Mucosa of stomach (tissue), 1 donor: ENCODE data around the gene CLTB.
A peak's percentile ranks its signal among the peaks of the same experiment; 100 is the strongest.

Experiments
- H3K27me3 ChIP-seq: one replicate; pipeline ENCODE4 v1.7.0; 2013; ENCODE audit warnings: mild to moderate bottlenecking, low read length; ENCODE audit not compliant: control insufficient read depth, insufficient read depth
- H3K36me3 ChIP-seq: one replicate; pipeline ENCODE4 v1.7.0; 2013; ENCODE audit warnings: low read length; ENCODE audit not compliant: control insufficient read depth, insufficient read depth
- H3K4me1 ChIP-seq: one replicate; pipeline ENCODE4 v1.7.0; 2013; ENCODE audit warnings: mild to moderate bottlenecking, low read length; ENCODE audit not compliant: control insufficient read depth, insufficient read depth
- H3K4me3 ChIP-seq: one replicate; pipeline ENCODE4 v1.7.0; 2013; ENCODE audit warnings: low read length
- H3K9ac ChIP-seq: one replicate; pipeline ENCODE4 v1.7.0; 2013; ENCODE audit warnings: mild to moderate bottlenecking, low read length, moderate library complexity
- H3K9me3 ChIP-seq: one replicate; pipeline ENCODE4 v1.7.0; 2013; ENCODE audit warnings: mild to moderate bottlenecking, low read length, moderate library complexity; ENCODE audit not compliant: control insufficient read depth
- donor health status: Pancreatic carcinoma.

CLTB gene

GRCh38 chr5:176365351-176366231 lies 50.7 kb downstream of the CLTB start, which contains the start of gene ARL10:
Gene ARL10, plus strand, starts transcription at chr5:176365487. Its CDS starts 77 bp downstream, at chr5:176365564.
- H3K4me3 ChIP-seq, result peak within 1 kb of the TSS; percentile 33
- peaks cover 14% of the 10 kb centered on the region for H3K4me1 ChIP-seq
- no peaks in the 10 kb centered on the region for H3K9me3 ChIP-seq
- H3K9ac ChIP-seq, result peak within 1 kb of the TSS; percentile 48
- H3K36me3 ChIP-seq, result no peaks in the 10 kb centered on the region
- peaks cover 19% of the 10 kb centered on the region for H3K27me3 ChIP-seq

GRCh38 chr5:176364765-176365350 lies 51.5 kb downstream of the CLTB start:
- H3K9ac ChIP-seq, result peak overlapping the region; percentile 3

GRCh38 chr5:176362233-176362490 lies 54.2 kb downstream of the CLTB start:
- Histone ChIP-seq H3K36me3 (no peaks in the 10 kb centered on the region), H3K9me3 (no peaks in the 10 kb centered on the region), H3K4me1 (peaks cover 14% of the 10 kb centered on the region), H3K9ac (no peak overlapping the region), H3K4me3 (no peak overlapping the region), H3K27me3 (peaks cover 19% of the 10 kb centered on the region)

More at GRCh38 chr5:176364765-176365350, 51.5 kb downstream of the CLTB start:
- Histone ChIP-seq H3K27me3 (peaks cover 19% of the 10 kb centered on the region), H3K9me3 (no peaks in the 10 kb centered on the region), H3K4me1 (peaks cover 14% of the 10 kb centered on the region), H3K4me3 (peak overlapping the region; percentile 5), H3K36me3 (no peaks in the 10 kb centered on the region)

GRCh38 chr5:176361437-176362232 lies 54.7 kb downstream of the CLTB start, which contains the start of gene KIAA1191:
Gene KIAA1191, minus strand, starts transcription at chr5:176361764. Its CDS starts 2,256 bp downstream, at chr5:176359508.
- no peaks in the 10 kb centered on the region for H3K36me3 ChIP-seq
- H3K9me3 ChIP-seq, result no peaks in the 10 kb centered on the region
- H3K4me3 ChIP-seq, result peak within 1 kb of the TSS; percentile 97
- peak within 1 kb of the TSS; percentile 97 for H3K9ac ChIP-seq
- H3K4me1 ChIP-seq, result peaks cover 14% of the 10 kb centered on the region
- H3K27me3 ChIP-seq, result peaks cover 19% of the 10 kb centered on the region

GRCh38 chr5:176360894-176361436 lies 55.4 kb downstream of the CLTB start:
- H3K27me3 ChIP-seq, result peaks cover 12% of the 10 kb centered on the region
- H3K36me3 ChIP-seq, result no peaks in the 10 kb centered on the region
- H3K4me3 ChIP-seq, result peak overlapping the region; percentile 97
- peak overlapping the region; percentile 97 for H3K9ac ChIP-seq
- H3K4me1 ChIP-seq, result peaks cover 9% of the 10 kb centered on the region
- no peaks in the 10 kb centered on the region for H3K9me3 ChIP-seq

- Histone ChIP-seq H3K9ac (no peak overlapping the region), H3K27me3 (peaks cover under 1% of the 10 kb centered on the region), H3K4me3 (no peak overlapping the region), H3K36me3 (no peaks in the 10 kb centered on the region), H3K9me3 (no peaks in the 10 kb centered on the region), H3K4me1 (peaks cover 5% of the 10 kb centered on the region)
These were observed 56.7 kb downstream of the CLTB start for GRCh38 chr5:176359658-176360057.

- Histone ChIP-seq H3K9ac (no peak overlapping the region), H3K4me3 (no peak overlapping the region), H3K27me3 (no peaks in the 10 kb centered on the region), H3K4me1 (no peaks in the 10 kb centered on the region), H3K36me3 (no peaks in the 10 kb centered on the region), H3K9me3 (no peaks in the 10 kb centered on the region)
These were observed 60.2 kb downstream of the CLTB start for GRCh38 chr5:176356179-176356566.

GRCh38 chr5:176355400-176356178 lies 60.8 kb downstream of the CLTB start:
- Histone ChIP-seq H3K4me1 (no peaks in the 10 kb centered on the region), H3K9me3 (no peaks in the 10 kb centered on the region), H3K27me3 (no peaks in the 10 kb centered on the region), H3K4me3 (no peak overlapping the region), H3K9ac (no peak overlapping the region), H3K36me3 (no peaks in the 10 kb centered on the region)

- H3K27me3 ChIP-seq, result no peaks in the 10 kb centered on the region
- H3K9ac ChIP-seq, result no peak overlapping the region
- H3K4me3 ChIP-seq, result no peak overlapping the region
- no peaks in the 10 kb centered on the region for H3K4me1 ChIP-seq
- no peaks in the 10 kb centered on the region for H3K9me3 ChIP-seq
- no peaks in the 10 kb centered on the region for H3K36me3 ChIP-seq
These were observed 62.8 kb downstream of the CLTB start for GRCh38 chr5:176353533-176353932.

GRCh38 chr5:176352116-176352878 lies 64.0 kb downstream of the CLTB start:
- no peaks in the 10 kb centered on the region for H3K9me3 ChIP-seq
- no peaks in the 10 kb centered on the region for H3K27me3 ChIP-seq
- no peaks in the 10 kb centered on the region for H3K4me1 ChIP-seq
- H3K9ac ChIP-seq, result no peak overlapping the region
- no peak overlapping the region for H3K4me3 ChIP-seq
- H3K36me3 ChIP-seq, result no peaks in the 10 kb centered on the region

- Histone ChIP-seq H3K36me3 (no peaks in the 10 kb centered on the region), H3K9ac (no peak overlapping the region), H3K9me3 (no peaks in the 10 kb centered on the region), H3K27me3 (no peaks in the 10 kb centered on the region), H3K4me1 (no peaks in the 10 kb centered on the region), H3K4me3 (no peak overlapping the region)
These were observed 65.9 kb downstream of the CLTB start for GRCh38 chr5:176350416-176350815.
